Keratinocyte (primary cell): ENCODE measurements around the gene CALHM5. TPM values are rescaled to one million over a fixed set of nuclear protein-coding genes. Genes with fewer than 3 reads are reported as not detected.

Source experiments
- DNase-seq: peaks from one replicate; pipeline ENCODE4 v3.0.0-alpha.2; 2011; ENCODE audit warnings: low read depth, missing footprints, low spot score
- FAIRE-seq: peaks from 2 replicates; lab custom pipeline; 2011; peaks lifted over from hg19 to GRCh38; lab: Jason Lieb, UNC
- H2AFZ ChIP-seq: 2 replicates; pipeline ENCODE4 v1.6.0; 2012; ENCODE audit warnings: low read length, control low read depth, inconsistent platforms; ENCODE audit not compliant: control insufficient read depth
- H3K27ac ChIP-seq: 2 replicates; pipeline ENCODE4 v1.5.1; 2011; ENCODE audit warnings: low read length; ENCODE audit not compliant: control insufficient read depth, insufficient read depth
- H3K27me3 ChIP-seq: 3 replicates; pipeline ENCODE4 v1.6.0; 2011; ENCODE audit warnings: low read length; ENCODE audit not compliant: control insufficient read depth, insufficient read depth; ENCODE audit errors: extremely low read depth
- H3K36me3 ChIP-seq, 2 experiments: 2 replicates in 1 of 2; 3 replicates in 1 of 2; pipeline ENCODE4 v1.5.1; 2011; ENCODE audit warnings: low read length in 2 of 2, mild to moderate bottlenecking in 1 of 2; ENCODE audit not compliant: control insufficient read depth in 2 of 2, insufficient read depth in 2 of 2; ENCODE audit errors: extremely low read depth in 1 of 2
- H3K4me1 ChIP-seq: 3 replicates; pipeline ENCODE4 v1.5.1; 2011; ENCODE audit warnings: low read length; ENCODE audit not compliant: control insufficient read depth, insufficient read depth; ENCODE audit errors: extremely low read depth
- H3K4me2 ChIP-seq: 3 replicates; pipeline ENCODE4 v1.6.0; 2011; ENCODE audit warnings: low read depth, low read length; ENCODE audit not compliant: control insufficient read depth, insufficient read depth; ENCODE audit errors: extremely low read depth
- H3K4me3 ChIP-seq, 3 experiments: fragments of 200-600 bp in 1 of 3; sonication (generic) in 1 of 3; 2 replicates in 2 of 3; 3 replicates in 1 of 3; pipeline ENCODE4 v1.5.1; 2011 to 2016; ENCODE audit warnings: low read length in 3 of 3, mild to moderate bottlenecking in 3 of 3, control low read depth in 2 of 3, inconsistent platforms in 1 of 3, low read depth in 1 of 3, mixed read lengths in 1 of 3, mixed run types in 1 of 3, moderate library complexity in 1 of 3; ENCODE audit not compliant: control insufficient read depth in 2 of 3, insufficient read depth in 2 of 3; ENCODE audit errors: extremely low read depth in 1 of 3
- H3K79me2 ChIP-seq: 2 replicates; pipeline ENCODE4 v1.6.0; 2012; ENCODE audit warnings: low read length; ENCODE audit not compliant: control insufficient read depth, insufficient read depth
- H3K9ac ChIP-seq: 3 replicates; pipeline ENCODE4 v1.6.0; 2011; ENCODE audit warnings: low read length; ENCODE audit not compliant: control insufficient read depth, insufficient read depth; ENCODE audit errors: extremely low read depth
- H3K9me1 ChIP-seq: 3 replicates; pipeline ENCODE4 v1.6.0; 2011; ENCODE audit warnings: low read length; ENCODE audit not compliant: control insufficient read depth, insufficient read depth; ENCODE audit errors: extremely low read depth
- H3K9me3 ChIP-seq: 2 replicates; pipeline ENCODE4 v1.5.1; 2012; ENCODE audit warnings: low read depth, low read length; ENCODE audit not compliant: control insufficient read depth
- H4K20me1 ChIP-seq: 3 replicates; pipeline ENCODE4 v1.6.0; 2011; ENCODE audit warnings: low read length; ENCODE audit not compliant: control insufficient read depth, insufficient read depth; ENCODE audit errors: extremely low read depth
- CTCF ChIP-seq, 3 experiments: IDR thresholded peaks in 1 of 3; conservative IDR thresholded peaks in 1 of 3; optimal IDR thresholded peaks in 1 of 3; 2 replicates in 2 of 3; 3 replicates in 1 of 3; pipeline versions ENCODE3 to v1.5.1; 2011; ENCODE audit warnings: low read length in 3 of 3, mild to moderate bottlenecking in 3 of 3, moderate library complexity in 2 of 3, control low read depth in 1 of 3, inconsistent platforms in 1 of 3; ENCODE audit not compliant: insufficient read depth in 2 of 3; ENCODE audit errors: extremely low read depth in 1 of 3
- EZH2 ChIP-seq: IDR thresholded peaks from one replicate; pipeline ENCODE4 v1.6.1; 2012; ENCODE audit warnings: inconsistent platforms, mild to moderate bottlenecking, low read length, moderate library complexity
- dilution Hi-C: fragments of 300-500 bp; cut with MboI; formaldehyde crosslinking; loops from one replicate; pipeline ENCODE4 v1.7.0; 2020; ENCODE audit warnings: low sequenced_read_pairs; ENCODE audit not compliant: extremely low pct_ligation_motif_present
- polyA plus RNA-seq, 5 experiments: library from polyadenylated mRNA; depleted of rRNA in 3 of 5; stranded (reverse) in 3 of 5; stranded (forward) in 1 of 5; unstranded in 1 of 5; fragments of >200 nt; gene quantifications; 1 replicate in 1 of 5; 2 replicates in 3 of 5; 3 replicates in 1 of 5; pipeline versions ENCODE4 v1.2.1 to v1.2.3, GENCODE V29; 2011 to 2012; ENCODE audit warnings: missing spikeins in 2 of 5, low read depth in 1 of 5, low replicate concordance in 1 of 5

CALHM5 gene
- polyA plus RNA-seq, 1 donor (not counting 4 experiments of a cell fraction or from before 2014, with no cell fraction given), result 0.80 TPM

- no peaks in the 10 kb centered on the region for H3K9me1 ChIP-seq
- H2AFZ ChIP-seq, result peak overlapping the region; percentile 89
- peak overlapping the region; percentile 97 for H3K9ac ChIP-seq
- dilution Hi-C loops, result no loop called here
- peak overlapping the region; percentile 86 to 100 (median 98) for H3K4me3 ChIP-seq
- H3K4me2 ChIP-seq, result peak overlapping the region; percentile 97
- DNase-seq (no peak), FAIRE-seq (no peak)
- peaks cover 3% of the 10 kb centered on the region for H4K20me1 ChIP-seq
- peaks cover 2 to 4% of the 10 kb centered on the region in 2 experiments for H3K36me3 ChIP-seq
- H3K9me3 ChIP-seq, result no peaks in the 10 kb centered on the region
- H3K4me1 ChIP-seq, result peaks cover 16% of the 10 kb centered on the region
- TF ChIP-seq CTCF (optimal IDR thresholded peaks at IDR 0.05 in 1 of 3, IDR thresholded peaks at IDR 0.05 in 1 of 3, conservative IDR thresholded peaks at IDR 0.05 in 1 of 3; ENCODE audit: extremely low read depth in 1 of 3, insufficient read depth in 2 of 3, low read length in 3 of 3), result no peak
- TF ChIP-seq EZH2, result no peak
- peaks cover 59% of the 10 kb centered on the region for H3K79me2 ChIP-seq
- H3K27me3 ChIP-seq, result no peaks in the 10 kb centered on the region
- H3K27ac ChIP-seq, result peak overlapping the region; percentile 90
Measured at GRCh38 chr6:116571683-116572000, 60.2 kb downstream of the CALHM5 start.

- TF ChIP-seq CTCF (optimal IDR thresholded peaks at IDR 0.05 in 1 of 3, IDR thresholded peaks at IDR 0.05 in 1 of 3, conservative IDR thresholded peaks at IDR 0.05 in 1 of 3; ENCODE audit: extremely low read depth in 1 of 3, insufficient read depth in 2 of 3, low read length in 3 of 3), result no peak
- TF ChIP-seq EZH2, result no peak
- H3K4me3 ChIP-seq, result peak overlapping the region; percentile 86 to 100 (median 98)
- H3K27ac ChIP-seq, result peak overlapping the region; percentile 90
- peak overlapping the region; percentile 97 for H3K4me2 ChIP-seq
- H3K4me1 ChIP-seq, result peaks cover 16% of the 10 kb centered on the region
- H3K9me1 ChIP-seq, result no peaks in the 10 kb centered on the region
- FAIRE-seq (no peak), DNase-seq (no peak)
- dilution Hi-C loops, result no loop called here
- peaks cover 3% of the 10 kb centered on the region for H4K20me1 ChIP-seq
- H3K9me3 ChIP-seq, result no peaks in the 10 kb centered on the region
- peak overlapping the region; percentile 97 for H3K9ac ChIP-seq
- no peaks in the 10 kb centered on the region for H3K27me3 ChIP-seq
- peaks cover 64% of the 10 kb centered on the region for H3K79me2 ChIP-seq
- H2AFZ ChIP-seq, result peak overlapping the region; percentile 89
- H3K36me3 ChIP-seq, result peaks cover 4 to 6% of the 10 kb centered on the region in 2 experiments
Measured at GRCh38 chr6:116572162-116572561, 60.7 kb downstream of the CALHM5 start.

Other genes starting within 250 kb of the CALHM5 start
- 64.5 to 97.3 TPM (median 75.6 TPM) in 3 replicates for gene TSPYL1, start 231.7 kb upstream of the CALHM5 start, polyA plus RNA-seq
- gene DSE, start 140.7 kb upstream of the CALHM5 start, polyA plus RNA-seq, result 87.6 to 144 TPM (median 99.7 TPM) in 3 replicates
- 0.47 to 0.59 TPM (median 0.51 TPM) in 3 replicates for gene CALHM6, start 50.3 kb upstream of the CALHM5 start, polyA plus RNA-seq
- 0.19 to 0.31 TPM (median 0.28 TPM) in 3 replicates for gene TRAPPC3L, start 34.0 kb downstream of the CALHM5 start, polyA plus RNA-seq
- gene CALHM4, start 42.1 kb downstream of the CALHM5 start, polyA plus RNA-seq, result 0.33 to 0.57 TPM (median 0.41 TPM) in 3 replicates
- 35.9 to 61.7 TPM (median 41.7 TPM) in 3 replicates for gene RWDD1, start 59.9 kb downstream of the CALHM5 start, polyA plus RNA-seq
- 0.10 to 0.12 TPM (median 0.11 TPM) in 3 replicates for gene RSPH4A, start 104.8 kb downstream of the CALHM5 start, polyA plus RNA-seq
- 8.6 to 21.7 TPM (median 17.7 TPM) in 3 replicates for gene ZUP1, start 157.1 kb downstream of the CALHM5 start, polyA plus RNA-seq
- gene KPNA5, start 169.6 kb downstream of the CALHM5 start, polyA plus RNA-seq, result 1.7 to 3.1 TPM (median 1.7 TPM) in 3 replicates